GM18498 (cell line): Measurements from ENCODE around the gene NDUFB11.
"Not testable (repeated sequence)": the region's sequence is repeated elsewhere in the genome, so short reads cannot be mapped to it uniquely, and the experiment has no call there.

Source experiments
- ATAC-seq: cut with Tn5 transposase; IDR thresholded peaks from one replicate; pipeline ENCODE4 v1.9.1; 2021; ENCODE audit warnings: mild to moderate bottlenecking, moderate library complexity; ENCODE audit not compliant: unreplicated experiment

NDUFB11 gene

DNA sequence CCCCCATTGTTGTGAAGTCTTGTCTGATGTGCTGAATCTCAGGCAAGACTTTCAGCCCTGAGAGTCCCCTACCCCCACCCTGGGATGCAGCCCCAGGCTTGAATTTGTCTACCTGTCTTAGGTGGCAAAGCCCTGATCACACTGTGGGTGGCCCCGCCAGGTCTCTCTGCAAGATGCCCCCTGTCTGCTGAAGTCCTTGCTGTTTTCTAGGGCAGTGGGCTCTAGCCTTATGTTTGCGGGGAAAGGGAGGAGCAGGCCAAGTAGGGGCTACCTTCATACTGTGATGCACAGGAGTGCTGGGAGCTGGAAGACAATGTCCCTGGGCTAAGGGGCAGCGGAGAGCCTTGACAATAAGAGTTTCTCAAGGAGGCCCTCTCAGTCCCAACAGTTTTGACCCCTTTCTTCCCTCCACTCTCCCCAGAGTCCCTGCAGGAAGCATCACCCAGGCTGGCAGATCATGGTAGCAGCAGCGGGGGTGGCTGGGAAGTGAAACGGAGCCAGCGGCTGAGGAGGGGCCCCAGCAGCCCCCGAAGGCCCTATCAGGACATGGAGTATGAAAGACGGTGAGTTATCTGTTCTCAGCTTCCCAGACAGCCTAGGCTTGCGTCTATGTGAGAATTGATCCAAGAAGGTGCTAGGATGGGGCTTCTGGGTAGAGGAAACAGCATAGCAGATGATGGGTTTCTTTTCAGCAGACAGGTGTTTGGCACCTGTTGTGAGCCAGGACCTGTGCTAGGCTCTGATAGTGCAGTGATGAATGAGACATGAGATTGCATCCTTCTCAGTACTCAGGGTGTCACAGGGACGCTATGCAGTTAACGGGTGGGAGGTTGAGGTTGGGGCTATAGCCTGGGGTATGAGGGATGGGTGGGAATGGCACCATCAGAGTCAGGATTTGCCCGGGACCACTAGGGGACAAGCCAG is 2.7 kb upstream of the NDUFB11 start:
- no peak for ATAC-seq

DNA sequence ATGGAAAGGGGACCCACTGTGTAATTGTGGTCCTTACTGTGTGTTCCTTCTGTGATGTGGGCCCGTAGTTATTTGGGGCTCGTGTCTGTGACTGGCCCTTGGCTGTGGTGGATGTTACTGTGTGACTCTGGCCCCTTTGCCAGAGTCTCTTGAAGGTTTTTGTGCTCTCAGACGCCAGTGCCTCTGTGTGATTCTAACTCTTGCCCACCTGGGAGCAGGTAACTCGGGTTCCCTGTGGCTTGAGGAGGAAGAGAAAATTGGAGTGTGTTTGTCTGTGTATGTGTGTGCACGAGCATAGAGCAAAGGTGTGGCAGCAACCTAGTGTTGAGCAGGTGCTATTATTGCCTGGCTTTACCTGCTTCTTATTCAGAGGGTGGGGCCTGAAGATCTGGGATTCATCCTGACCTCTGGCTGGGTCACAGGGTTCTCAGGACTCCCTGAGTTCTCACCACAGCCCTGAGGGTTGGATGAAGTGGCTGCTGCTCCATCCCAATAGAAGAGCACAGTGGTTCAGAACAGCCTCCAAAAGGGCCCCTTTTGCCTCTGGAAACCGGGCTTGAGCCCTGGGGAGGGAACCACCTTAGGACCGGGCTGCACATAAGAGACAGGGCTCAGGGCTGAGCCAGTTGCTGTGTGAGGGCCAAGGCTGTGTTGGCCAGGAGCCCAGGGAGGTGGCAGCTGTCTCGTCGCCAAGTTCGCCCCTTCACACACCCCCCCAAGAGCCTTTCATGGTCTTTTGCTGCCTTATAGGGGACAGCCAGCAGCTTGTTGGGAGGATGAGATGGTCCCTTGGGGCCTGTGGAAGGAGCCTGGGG is 1.8 kb upstream of the NDUFB11 start:
- ATAC-seq: no peak

DNA sequence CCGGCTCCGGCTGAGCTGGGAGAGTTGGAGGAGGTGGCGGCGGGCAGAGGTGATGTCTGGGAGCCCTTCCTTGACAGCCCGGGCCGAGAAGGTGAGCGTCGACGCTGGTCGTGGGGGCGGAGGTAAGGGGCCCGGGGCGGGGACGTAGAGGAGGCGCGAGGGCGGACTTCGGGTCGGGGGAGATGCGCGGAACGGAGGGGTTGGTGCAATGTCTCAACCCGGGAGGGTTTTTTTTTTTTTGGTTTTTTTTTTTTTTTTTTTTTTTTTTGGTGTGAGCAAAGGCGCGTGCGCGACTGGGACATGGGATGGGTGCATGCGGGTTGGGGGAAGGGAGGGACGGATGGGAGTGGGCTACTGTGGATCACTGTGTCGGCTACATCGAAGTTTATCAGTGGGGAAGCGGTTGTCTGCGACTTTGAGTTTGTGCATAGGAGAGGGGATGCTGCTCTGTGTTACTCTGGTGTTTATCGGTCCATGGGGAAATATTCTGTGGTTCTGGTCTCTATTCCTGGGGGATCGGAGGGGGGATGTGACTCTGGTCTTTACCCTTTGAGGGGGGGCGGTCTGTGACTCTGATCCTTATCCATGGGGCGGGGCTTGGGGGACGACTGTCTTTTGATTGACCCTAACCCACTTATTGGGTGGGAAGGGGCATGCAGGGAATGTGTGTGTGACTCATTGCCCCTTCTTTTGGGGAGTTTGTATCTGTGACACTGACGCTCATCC is 1.1 kb upstream of the NDUFB11 start:
- peak; percentile 33 for ATAC-seq

DNA sequence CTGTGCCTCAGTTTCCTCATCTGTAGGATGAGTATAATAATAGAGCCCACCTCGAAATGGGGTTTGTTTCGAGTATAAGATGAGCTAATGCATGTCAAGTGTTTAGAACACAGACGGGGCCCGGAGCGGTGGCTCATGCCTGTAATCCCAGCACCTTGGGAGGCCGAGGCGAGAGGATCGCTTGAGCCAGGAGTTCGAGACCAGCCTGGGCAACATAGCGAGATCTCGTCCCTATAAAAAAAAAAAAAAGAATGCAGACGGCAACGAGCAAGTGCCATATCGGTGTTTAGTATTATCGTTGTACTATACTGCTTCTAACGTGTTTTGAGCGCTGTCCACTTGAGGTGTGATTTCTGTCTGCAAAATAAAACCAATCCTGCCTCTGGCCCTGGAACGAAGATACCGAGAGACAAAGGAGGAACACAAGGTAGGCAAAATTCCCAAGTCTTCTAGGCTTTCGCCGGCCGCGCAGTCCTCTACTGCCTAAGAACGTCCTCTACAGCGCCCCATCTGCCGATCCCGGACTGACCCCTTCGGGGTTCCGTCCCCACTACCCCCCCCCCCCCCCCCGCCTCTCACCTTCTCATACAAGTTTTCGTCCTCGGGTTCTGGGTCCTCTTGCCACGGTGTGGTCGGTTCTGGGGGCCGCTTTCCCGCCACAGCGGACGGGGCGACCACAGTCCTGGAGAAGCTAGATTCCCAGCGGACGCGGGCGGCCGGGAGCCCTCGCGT is 442 bp downstream of the NDUFB11 start:
- ATAC-seq: peak; percentile 11

DNA sequence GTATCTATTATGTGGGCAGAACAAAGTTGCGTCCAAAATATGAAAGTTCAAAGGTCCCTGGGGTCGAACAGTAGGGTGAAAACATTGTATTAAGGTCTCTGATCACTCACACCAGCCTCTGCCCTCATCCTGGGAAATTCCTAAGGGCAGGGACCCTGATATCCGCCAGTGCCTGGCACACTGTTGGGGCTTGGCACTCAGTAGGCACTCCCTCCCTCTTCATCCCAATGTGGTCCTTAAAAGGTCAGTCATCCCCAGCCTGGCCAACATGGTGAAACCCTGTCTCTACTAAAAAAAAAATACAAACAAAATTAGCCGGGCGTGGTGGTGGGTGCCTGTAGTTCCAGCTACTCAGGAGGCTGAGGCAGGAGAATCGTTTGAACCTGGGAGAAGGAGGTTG is 6.3 kb downstream of the NDUFB11 start:
- no peak for ATAC-seq

DNA sequence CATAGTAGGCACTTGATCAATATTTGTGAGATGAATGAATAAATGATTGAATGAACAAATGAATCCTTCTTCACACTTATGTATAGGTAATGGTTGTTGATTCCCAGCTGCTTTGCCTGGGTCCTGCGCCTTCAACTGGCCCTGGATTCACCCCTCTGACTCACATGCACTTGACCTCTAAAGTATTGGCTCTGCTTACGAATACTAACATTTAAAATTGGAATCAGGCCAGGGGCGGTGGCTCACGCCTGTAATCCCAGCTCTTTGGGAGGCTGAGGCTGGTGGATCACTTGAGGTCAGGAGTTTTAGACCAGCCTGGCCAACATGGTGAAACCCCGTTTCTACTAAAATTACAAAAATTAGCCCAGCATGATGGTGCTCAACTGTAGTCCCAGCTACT is 8.9 kb downstream of the NDUFB11 start:
- not testable (repeated sequence) for ATAC-seq

DNA sequence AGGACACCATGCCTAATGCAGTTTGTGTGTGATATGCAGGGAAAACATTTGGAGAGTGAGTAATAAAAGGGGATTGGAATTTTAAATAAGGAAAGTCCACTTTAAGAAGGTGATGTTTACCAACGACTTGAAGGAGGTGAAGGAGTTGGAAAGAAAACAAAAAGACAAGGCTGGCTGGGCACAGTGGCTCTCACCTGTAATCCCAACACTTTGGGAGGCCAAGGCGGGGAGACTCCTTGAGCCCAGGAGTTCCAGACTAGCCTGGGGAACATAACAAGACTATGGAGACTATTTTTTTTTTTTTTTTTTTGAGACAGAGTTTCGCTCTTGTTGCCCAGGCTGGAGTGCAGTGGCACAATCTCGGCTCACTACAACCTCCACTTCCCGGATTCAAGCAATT is 11.0 kb downstream of the NDUFB11 start:
- no peak for ATAC-seq

DNA sequence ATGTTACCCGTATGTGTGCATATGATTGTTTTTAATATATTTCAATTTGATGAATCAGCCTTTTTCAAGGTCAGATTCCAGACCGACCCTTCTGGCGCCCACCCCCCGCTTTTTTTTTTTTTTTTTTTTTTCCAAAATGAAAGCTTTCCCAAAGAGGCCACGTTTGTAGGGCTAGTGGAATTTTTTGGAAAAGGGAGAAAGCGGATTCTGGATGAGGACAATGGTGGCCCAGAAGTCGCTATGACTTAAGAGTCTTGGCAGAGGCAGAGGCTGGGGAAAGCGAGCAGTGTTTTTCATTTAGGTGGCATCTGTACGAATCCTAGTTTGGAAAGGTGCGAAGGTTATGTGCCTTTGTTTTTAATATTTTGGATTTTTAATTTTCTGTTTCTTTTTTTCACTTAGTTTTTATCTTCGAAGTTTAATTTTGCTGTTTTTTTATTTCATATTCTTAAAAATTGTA is 14.6 kb downstream of the NDUFB11 start:
- no peak for ATAC-seq

DNA sequence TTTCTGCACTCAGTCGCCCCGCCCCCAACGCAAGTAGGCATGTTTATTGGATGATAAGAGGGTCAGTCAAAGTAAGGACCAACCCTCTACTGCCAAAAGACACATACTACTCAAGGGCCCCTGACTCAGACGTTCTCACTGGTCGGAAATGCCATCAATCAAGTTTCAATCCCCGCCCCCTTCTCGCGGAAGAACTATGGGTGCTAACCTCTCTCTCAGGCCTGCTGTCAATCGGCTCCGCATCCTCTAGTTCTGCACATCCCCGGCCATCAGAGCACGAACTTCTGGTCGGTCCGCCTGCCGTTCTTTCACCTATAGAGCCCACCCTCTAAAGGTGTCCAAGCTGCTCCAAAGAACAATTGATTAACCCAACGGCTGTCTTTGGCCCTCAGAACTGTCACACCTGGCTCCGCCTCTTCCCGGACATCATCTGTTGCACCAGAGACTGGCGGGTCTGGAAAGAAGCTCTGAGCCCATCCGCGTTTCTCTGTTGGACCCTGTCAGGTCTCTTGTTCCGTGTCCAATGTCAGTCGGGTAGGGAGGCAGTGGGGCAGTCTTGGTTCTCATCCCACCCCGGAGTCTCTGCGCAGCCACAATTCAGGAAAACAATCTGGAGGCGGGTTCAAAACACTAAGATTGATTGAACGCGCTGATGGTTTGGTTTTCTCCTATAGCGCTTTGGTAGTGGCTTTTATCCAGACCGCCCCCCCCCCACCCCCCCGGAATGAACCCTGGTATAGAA is 15.2 kb downstream of the NDUFB11 start:
- ATAC-seq: peak; percentile 99

DNA sequence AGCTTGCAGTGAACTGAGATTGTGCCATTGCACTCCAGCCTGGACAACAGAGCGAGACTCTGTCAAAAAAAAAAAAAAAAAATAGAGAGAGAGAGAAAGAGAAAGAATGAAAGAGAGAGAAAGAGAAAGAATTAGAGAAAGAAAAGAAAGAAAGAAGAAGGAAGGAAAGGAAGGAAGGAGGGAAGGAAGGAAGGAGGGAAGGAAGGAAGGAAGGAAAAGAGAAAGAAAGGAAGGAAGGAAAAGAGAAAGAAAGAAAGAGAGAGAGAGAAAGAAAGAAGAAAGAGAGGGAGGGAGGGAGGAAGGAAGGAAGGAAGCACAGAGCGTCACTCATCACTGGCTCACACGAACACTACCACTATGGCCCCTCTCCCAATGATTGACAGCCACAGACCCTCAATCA is 20.0 kb downstream of the NDUFB11 start:
- ATAC-seq: not testable (repeated sequence)

DNA sequence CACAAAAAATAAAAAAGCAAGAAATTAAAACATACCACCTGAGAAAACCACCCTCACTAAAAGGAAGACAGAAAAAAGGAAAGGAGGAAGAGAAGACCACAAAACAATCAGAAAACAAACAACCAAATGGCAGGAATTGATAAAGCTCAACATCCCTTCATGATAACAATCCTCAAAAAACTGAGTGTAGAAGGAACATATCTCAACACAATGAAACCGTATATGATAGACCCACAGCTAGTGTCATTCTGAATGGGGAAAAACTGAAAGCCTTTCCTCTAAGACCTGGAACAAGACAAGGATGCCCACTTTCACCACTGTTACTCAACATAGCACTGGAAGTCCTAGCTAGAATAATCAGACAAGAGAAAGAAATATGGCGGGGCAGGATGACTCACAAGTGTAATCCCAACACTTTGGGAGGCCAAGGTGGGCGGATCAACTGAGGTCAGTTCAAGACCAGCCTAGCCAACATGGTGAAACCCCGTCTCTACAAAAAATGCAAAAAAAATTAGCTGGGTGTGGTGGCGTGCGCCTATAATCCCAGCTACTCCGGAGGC is 27.9 kb downstream of the NDUFB11 start:
- not testable (repeated sequence) for ATAC-seq

DNA sequence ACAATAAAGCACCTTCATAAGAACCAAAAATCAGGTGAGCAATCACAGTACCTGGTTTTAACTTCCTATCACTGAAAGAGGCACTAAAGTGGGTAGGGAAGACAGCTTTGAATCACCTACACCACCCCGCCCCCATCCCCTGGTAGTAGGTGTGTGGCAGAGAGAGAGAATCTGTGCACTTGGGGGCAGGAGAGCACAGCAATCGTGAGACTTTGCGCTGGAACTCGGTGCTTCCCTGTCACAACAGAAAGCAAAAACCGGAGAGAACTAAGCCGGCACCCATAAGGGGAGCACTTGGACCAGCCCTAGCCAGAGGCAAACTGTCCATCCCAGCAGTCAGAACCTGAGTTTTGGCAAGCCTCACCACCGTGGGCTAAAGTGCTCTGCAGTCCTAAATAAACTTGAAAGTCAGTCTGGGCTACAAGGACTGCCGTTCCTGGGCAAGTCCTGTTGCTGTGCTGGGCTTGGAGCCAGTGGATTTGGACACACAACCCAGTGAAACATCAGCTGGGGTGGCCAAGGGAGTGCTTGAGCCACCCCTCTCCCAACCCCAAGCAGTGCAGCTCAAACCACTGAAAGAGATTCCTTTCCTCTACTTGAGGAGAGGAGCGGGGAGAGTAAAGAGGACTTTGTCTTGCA is 32.1 kb downstream of the NDUFB11 start:
- no peak for ATAC-seq

DNA sequence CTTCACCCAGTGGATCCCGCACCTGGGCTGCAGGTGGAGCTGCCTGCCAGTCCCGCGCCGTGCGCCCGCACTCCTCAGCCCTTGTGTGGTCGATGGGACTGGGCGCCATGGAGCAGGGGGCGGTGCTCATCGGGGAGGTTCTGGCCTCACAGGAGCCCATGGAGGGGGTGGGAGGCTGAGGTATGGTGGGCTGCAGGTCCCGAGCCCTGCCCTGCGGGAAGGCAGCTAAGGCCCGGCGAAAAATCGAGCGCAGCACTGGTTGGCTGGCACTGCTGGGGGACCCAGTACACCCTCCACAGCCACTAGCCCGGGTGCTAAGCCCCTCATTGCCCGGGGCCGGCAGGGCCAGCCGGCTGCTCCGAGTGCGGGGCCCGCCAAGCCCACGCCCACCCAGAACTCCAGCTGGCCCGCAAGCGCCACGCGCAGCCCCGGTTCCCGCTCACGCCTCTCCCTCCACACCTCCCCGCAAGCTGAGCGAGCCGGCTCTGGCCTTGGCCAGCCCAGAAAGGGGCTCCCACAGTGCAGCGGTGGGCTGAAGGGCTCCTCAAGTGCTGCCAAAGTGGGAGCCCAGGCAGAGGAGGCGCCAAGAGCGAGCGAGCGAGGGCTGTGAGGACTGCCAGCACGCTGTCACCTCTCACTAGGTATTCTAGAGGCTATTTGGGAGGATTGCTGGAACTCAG is 33.4 kb downstream of the NDUFB11 start:
- not testable (repeated sequence) for ATAC-seq

DNA sequence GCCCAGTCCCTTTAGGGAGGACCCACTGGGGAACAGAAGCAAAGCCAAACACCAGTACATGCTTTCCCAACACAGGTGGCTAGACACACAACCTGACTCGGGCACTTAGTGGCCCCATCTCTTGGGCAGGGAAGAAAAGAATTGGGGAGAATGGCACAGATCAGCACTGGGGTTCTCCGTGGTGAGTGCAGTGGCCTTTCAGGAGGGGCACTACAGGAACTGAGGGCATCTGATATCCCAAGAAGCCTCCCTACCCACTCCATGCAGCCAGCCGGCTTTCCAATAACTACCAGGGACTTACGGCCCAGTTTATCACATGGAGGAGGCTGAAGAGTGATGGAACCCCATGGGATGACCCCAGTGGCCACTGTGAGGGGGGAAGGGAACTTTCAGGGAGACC is 43.3 kb downstream of the NDUFB11 start:
- ATAC-seq: no peak

DNA sequence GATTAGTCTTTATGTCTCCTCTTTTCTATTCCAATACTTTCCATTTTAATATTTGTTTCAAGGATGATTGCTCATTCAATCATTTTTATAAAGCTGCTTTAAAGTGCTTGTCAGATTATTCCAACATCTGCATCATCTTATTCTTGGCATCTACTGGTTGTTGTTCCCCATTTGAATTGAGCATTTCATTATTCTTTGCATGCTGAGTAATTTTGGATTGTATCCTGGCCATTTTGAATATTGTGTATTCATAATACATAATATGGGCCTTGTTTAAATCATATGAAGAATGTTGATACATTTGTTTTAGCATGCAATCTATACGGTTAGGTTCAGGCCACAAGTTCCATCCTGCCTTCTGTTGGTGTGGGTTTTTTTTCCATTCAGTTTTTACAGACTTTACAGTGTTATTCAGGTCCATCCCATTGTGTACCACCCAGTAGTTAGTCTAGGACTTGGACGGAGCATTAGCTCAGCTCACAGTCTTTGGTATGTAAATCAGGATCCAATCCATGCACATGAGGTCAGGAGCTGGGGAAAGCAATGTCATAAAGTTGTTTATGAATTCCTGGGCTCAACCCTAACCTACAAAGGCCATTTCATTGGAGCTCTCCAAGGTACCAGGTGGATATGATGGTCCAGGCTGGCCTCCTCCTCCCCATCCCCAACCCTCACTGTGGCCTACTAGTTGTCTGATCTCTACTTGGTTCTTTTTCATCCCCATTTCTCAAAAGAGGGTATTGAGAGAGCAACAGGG is 46.0 kb downstream of the NDUFB11 start:
- no peak for ATAC-seq

DNA sequence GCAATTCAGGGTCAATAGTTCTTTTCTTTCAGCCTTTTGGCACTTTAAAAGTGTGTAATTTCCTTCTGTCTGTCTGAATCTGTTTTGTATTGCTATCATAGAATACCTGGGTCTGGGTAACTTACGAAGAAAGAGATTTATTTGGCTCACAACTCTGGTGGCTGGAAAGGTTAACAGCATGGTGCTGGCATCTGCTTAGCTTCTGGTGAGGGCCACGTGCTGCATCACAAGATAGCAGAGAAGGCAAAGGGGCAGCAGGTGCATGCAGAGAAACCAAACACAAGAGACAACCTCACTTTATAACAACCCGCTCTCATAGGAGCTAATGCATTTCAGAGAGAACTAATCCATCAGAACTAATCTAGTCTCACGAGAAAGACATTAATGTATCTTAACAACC is 47.5 kb downstream of the NDUFB11 start:
- ATAC-seq: no peak

DNA sequence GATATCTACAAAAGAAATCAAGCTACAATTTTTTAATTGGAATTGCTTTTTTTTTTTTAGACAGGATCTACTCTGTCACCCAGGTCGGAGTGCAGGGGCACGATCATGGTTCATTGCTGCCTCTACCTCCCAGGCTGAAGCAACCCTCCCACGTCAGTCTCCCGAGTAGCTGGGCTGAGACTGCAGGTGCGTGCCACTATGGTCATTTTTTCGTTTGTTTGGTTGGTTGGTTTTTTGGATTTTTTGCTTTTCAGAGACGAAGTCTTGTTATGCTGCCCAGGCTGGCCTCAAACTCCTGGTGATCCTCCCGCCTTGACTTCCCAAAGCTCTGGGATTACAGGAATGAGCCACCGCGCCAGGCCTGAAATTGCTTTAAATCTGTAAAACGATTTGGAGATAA is 50.6 kb downstream of the NDUFB11 start:
- ATAC-seq: no peak

DNA sequence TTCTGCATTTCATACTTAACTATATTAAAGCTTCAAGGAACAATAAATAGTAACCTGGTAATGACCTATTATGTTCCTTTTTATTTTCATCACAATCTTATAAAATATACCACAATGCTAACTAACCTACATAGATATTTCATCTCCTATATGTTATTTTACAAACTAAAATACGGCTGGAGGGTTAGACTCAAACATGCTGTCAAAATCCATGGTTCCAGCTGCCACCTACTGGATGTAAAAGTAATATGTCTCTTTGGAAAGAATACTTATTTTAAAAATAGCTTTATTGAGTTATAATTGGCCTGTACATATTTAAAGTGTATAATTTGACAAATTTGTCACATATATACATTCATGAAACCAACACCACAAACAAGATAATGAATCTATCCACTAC is 51.3 kb downstream of the NDUFB11 start:
- no peak for ATAC-seq
